ENCODE results near the gene DDX19B.

- TF ChIP-seq CTCF (IDR thresholded peaks at IDR 0.05) (peak in 1 of 4 experiments; percentile 27), EP300 (IDR thresholded peaks at IDR 0.05) (no peak), POLR2AphosphoS5 (IDR thresholded peaks at IDR 0.05) (no peak)
These were observed 46.5 kb upstream of the DDX19B start for GRCh38 chr16:70252355-70252988.

All from sigmoid colon (tissue), 4 donors.